GM19025 (cell line): Measurements from ENCODE around the gene RASGEF1C.
"Not testable (repeated sequence)": the region's sequence is repeated elsewhere in the genome, so short reads cannot be mapped to it uniquely, and the experiment has no call there.

Experiments used
- ATAC-seq: cut with Tn5 transposase; IDR thresholded peaks from one replicate; pipeline ENCODE4 v1.9.1; 2021; ENCODE audit warnings: mild to moderate bottlenecking, low read depth, moderate library complexity; ENCODE audit not compliant: unreplicated experiment

Gene RASGEF1C

DNA sequence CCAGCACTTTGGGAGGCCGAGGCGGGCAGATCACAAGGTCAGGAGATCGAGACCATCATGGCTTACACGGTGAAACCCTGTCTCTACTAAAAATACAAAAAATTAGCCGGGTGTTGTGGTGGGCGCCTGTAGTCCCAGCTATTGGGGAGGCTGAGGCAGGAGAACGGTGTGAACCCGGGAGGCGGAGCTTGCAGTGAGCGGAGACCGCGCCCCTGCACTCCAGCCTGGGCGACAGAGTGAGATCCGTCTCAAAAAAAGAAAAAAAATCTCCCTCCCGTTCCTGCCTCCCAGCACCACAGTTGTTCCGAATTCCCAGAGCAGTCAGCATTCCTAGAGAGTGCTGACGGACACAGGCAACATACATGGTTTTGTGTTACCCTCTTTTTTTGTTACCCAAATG, 82.9 kb downstream of the RASGEF1C start:
- ATAC-seq, result not testable (repeated sequence)

GRCh38 chr5:180124662-180125061, 84.3 kb downstream of the RASGEF1C start:
- not testable (repeated sequence) for ATAC-seq

DNA sequence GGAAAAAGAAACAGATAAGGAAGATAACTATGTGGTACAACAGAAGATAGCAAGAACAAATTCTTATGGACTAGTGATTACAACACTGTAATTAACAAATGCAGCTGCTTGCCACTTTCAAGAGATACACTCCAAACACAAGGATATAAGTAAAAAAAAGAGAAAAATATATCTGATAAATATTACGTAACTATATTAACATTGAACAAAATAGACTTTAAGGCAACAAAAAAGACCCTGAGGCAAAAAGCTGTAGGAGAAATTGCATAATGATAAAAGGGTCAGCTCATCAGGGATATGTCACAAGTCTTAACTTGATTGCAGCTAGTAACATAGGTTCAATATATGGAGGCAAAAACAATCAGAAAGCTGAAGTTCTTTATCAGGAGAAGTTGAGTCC, 86.1 kb downstream of the RASGEF1C start:
- no peak for ATAC-seq

DNA sequence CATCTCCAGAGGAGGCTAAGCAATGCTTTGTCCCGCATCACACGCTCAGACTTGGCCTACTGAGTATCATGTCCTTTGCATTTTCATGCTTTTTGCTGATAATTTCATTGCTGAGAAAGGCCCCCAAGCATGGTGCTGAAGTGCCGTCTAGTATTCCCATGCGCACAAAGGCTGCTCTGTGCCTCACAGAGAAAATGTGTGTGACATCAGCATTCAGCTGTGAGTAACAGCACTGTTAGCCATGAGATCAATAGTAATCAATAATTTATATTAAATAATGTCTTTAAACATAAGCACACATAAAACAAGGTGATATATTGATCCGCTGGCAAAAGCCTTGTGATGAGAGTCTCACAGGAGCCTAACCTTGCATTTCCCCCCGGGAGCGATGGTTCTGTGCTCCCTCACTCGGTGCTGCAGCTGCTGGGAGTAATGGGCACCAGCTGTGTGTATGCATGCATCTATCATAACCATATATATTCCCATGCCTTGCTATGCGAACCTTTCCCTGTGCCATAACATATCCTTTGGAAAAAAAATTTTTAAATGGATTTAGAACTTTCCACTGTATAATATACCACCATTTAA, 87.1 kb downstream of the RASGEF1C start:
- no peak for ATAC-seq

DNA sequence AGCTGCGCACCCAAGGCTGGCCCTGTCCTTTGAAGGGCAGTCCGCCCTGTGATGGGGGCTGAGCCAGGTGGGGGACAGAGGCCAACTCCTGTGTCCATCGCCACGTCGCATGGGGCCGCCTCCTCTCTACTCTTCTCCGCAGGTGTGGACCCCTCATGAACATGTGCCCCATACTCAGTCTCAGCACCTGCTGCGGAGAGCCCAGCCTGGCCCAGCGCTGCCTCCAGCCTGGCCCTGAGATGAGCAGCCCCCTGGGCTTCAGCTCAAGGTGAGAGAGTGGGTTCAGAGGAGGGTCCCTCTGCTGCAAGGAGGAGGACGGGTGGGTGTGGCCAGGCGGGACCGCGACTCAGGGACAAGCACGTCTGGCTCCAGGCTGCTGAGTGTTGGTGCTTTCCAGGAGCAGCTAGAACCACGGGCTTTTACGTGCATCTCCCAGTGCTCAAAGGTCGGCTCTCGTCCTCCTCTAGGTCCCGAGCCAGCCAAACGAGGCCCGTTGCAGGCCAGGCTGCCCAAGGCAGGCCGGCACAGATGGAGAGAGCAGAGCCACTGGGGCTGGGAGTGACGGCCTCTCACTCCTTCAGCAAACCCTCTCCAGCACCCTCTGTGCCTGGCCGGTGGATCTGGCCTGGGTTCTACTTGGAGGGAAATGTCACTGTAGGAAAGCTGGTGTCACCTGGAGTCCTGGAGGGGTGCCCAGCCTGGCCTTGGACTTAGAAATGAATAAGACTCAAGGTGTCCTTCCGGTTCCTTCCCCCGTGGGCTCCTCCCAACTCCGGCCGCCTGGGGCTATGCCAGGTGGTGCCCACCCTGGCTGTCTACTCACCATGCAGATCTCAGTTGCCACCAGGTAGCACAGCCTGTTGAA, 88.5 kb downstream of the RASGEF1C start:
- no peak for ATAC-seq

- no peak for ATAC-seq
These were observed 89.1 kb downstream of the RASGEF1C start for GRCh38 chr5:180119903-180120236.

- ATAC-seq, result no peak
These were observed 89.7 kb downstream of the RASGEF1C start for GRCh38 chr5:180119031-180119902.

GRCh38 chr5:180118391-180118791, 90.6 kb downstream of the RASGEF1C start:
- no peak for ATAC-seq

GRCh38 chr5:180117000-180117725, 91.8 kb downstream of the RASGEF1C start:
- no peak for ATAC-seq

GRCh38 chr5:180116077-180116999, 92.7 kb downstream of the RASGEF1C start:
- ATAC-seq, result no peak

DNA sequence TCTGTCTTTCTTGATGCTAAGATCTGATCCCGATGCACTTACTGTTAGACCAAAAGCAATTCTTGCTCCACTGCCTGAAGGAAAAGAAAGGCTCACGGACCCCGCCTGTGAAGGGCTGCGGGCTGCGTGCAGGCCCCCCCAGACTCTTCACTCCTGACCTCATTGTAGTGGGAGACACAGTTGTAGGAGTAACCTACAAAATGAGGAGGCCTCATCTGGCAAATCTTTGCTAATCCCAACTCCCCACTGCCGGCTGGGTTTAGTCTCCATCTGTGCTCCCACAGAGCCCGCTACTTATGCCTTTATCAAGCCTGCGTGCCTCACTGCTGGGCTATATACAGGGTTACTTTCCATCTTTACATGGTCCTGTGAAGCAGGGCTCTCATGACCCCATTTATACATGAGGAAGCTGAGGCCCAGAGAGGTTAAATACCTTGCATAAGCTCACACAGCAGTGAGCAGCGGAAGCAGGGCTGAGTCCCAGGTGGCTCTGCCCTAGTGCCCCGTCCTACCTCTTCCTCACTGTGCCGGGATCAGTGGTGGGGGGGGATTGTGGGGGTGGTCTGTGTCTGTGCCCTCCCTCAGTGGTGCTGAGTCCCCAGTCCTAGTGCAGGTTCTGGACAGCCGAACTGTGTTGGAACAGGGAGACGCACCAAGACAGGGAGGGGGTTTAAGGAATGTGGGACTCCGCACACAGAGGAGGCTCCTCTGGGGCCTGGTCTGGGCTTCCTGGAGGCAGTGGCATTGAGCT, 93.5 kb downstream of the RASGEF1C start:
- no peak for ATAC-seq

DNA sequence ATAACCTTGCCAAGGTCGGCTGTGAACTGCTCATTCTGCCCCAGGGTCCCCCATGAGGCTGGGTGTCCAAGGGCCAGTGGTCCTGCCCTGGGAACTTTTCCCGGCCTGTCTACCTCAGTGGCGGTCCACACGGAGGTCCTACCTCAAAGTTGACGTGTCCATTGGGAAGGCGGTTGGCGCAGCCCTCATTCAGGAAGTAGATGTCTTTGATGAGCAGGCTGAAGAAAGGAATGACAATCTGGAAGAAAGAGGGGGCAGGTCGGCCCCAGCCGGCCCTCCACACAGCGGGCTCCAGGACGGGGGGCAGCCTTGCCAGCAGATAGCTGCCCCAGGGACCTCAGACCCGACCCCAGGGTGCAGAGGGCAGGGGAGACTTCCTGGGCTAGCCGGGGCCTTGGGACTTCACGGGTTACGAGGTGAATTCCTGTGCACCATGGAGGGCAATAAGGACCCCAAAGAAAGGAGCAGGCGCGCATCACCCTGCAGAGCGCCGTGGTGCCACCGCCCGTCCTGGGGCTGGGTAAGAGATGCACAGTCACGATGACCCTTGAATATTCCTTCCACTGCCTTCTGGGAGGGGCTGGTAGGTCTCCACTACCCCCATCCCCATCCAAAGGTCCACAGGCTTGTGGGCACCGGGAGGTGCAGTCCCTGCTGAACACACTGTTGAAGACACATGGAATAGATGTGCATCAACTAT, 94.6 kb downstream of the RASGEF1C start:
- no peak for ATAC-seq

DNA sequence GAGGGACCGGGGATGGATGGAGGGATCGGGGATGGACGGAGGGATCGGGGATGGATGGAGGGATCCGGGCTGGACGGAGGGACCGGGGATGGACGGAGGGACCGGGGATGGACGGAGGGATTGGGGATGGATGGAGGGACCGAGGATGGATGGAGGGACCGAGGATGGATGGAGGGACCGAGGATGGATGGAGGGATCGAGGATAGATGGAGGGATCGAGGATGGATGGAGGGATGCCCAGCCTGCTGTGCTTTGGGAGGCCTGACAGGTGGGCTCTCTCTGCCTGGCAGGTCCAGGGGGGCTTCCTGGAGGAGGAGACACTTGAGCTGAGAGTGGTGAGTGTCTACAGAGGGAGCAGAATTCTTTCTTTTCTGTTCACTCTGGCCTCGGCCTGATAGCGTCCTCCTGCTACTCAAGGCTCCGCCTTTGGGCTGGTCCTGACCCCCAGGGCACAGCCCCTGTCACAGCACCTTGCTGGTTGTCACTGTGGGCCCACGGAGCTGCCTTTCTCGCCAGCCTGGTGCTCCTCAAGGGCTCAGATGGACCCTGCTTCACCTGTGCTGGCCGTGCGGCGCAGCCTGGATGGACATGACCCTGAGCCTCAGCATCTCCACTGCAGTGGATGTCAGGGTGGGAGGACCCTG, 95.2 kb downstream of the RASGEF1C start:
- no peak for ATAC-seq

DNA sequence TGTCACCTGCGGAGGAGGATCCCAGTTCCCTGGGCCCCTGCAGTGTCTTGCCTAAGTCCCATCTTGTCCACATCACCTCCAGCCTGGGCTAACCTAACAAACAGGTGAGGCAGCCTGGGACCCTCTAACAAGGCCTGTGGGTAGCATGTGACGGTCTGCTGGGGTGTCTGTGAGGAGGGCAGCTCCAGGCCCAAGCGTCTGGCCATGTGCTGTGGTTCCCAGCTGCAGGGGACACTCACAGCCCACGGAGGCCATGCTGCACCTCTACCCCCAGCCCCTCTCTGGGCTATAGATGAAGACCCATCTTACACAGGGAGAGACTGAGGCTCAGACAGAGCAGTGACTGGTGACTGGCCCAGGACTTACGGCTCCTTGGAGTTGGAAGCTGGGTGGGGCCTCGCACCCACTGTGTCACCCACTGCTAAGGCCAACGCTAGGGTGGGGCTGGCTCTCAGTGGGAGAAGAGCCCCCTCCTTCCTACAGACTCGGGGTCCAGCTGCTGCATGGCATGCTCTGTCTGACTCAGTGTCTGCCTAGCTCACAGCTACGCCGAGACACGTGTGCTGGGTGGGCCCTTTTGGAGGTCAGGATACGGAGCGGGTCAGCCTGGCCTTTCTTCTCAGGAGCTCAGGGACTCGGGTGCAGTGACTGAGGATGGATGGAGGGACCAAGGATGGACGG, 96.7 kb downstream of the RASGEF1C start:
- ATAC-seq, result no peak

GRCh38 chr5:180111273-180112002, 97.6 kb downstream of the RASGEF1C start:
- ATAC-seq, result no peak

DNA sequence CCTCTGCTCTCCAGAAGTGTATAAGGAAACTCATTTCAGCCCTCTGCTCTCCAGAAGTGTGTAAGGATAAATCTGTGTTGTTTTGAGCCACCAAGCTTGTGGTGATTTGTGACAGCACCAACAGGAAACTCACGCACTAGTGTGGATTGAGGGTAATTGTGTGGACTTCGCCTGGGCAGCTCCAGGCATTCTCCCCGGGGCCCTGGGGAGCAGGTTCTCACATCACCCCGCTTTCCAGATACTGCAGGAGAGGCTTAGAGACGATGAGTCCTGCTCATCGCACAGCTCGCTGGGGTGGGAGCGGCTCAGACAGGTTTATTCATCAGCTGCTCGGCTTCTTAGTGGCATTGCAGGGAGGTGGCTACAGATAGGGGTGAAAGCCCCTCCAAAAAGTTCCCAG, 99.1 kb downstream of the RASGEF1C start:
- ATAC-seq, result no peak

DNA sequence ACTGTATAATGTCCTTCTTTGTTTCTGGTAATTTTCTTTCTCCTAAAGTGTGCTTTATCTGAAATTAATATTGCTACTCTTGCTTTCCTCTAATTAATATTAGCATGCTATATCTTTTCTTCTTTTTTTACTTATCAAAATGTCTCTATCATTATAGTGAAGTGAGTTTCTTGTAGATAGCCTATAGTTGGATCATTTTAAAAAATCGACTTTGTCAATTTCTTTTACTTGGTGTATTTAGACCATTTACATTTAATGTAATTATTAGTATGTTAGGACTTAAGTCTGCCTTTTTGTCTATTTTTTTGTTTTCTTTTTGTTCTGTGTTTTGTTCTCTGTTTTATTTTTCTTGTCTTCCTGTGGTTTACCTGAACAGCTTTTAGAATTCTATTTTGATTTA, 102.0 kb downstream of the RASGEF1C start:
- ATAC-seq, result no peak
